CD4-positive, alpha-beta memory T cell (primary cell): Measurements from ENCODE around the gene CAPZB. TPM values are rescaled to one million over a fixed set of nuclear protein-coding genes. Genes with fewer than 3 reads are reported as not detected.
A peak's percentile ranks its signal among the peaks of the same experiment; 100 is the strongest.

Experiments used
- CTCF ChIA-PET: fragments of 350-600 bp; sonication (Branson Sonifier 250); formaldehyde crosslinking; loops from one replicate; lab custom pipeline; 2021; ENCODE audit warnings: inconsistent platforms; ENCODE audit not compliant: partially characterized antibody; lab: Charles Lee
- POLR2A ChIA-PET: fragments of 350-600 bp; sonication (Branson Sonifier 250); formaldehyde crosslinking; loops from one replicate; lab custom pipeline; 2021; ENCODE audit not compliant: partially characterized antibody; lab: Charles Lee
- DNase-seq, 5 donors: peaks; one replicate each; pipeline versions ENCODE4 v3.0.0 to v3.0.0-alpha.2; 2020 to 2022; ENCODE audit warnings: mixed read lengths in 1 of 5
- H3K27ac ChIP-seq: one replicate; pipeline ENCODE4 v1.7.0; 2013; ENCODE audit warnings: low read depth, low read length
- H3K27me3 ChIP-seq: 2 replicates; pipeline ENCODE4 v1.7.0; 2013; ENCODE audit warnings: mild to moderate bottlenecking, low read length, moderate library complexity; ENCODE audit not compliant: insufficient read depth
- H3K36me3 ChIP-seq: 2 replicates; pipeline ENCODE4 v1.7.0; 2013; ENCODE audit warnings: mild to moderate bottlenecking, low read length, moderate library complexity; ENCODE audit not compliant: insufficient read depth
- H3K4me1 ChIP-seq: 2 replicates; pipeline ENCODE4 v1.7.0; 2013; ENCODE audit warnings: mild to moderate bottlenecking, low read length, moderate library complexity; ENCODE audit not compliant: insufficient read depth
- H3K4me3 ChIP-seq, 2 donors: one replicate each; pipeline ENCODE4 v1.7.0; 2013; ENCODE audit warnings: low read length in 2 of 2, mild to moderate bottlenecking in 1 of 2
- H3K9me3 ChIP-seq, 2 donors: one replicate each; pipeline ENCODE4 v1.7.0; 2013; ENCODE audit warnings: low read length in 2 of 2, control low read depth in 1 of 2; ENCODE audit not compliant: control insufficient read depth in 1 of 2
- H3K27ac Mint-ChIP-seq, 7 donors: one replicate each; pipeline ENCODE4 v1.8.0; 2020 to 2021; ENCODE audit warnings: mixed read lengths in 7 of 7, mild to moderate bottlenecking in 6 of 7, inconsistent platforms in 3 of 7, moderate library complexity in 3 of 7
- H3K27me3 Mint-ChIP-seq, 2 donors: one replicate each; pipeline ENCODE4 v1.8.0; 2020 to 2021; ENCODE audit warnings: mixed read lengths in 2 of 2
- H3K36me3 Mint-ChIP-seq, 2 donors: one replicate each; pipeline ENCODE4 v1.8.0; 2020 to 2021; ENCODE audit warnings: mixed read lengths in 2 of 2, inconsistent platforms in 1 of 2, mild to moderate bottlenecking in 1 of 2
- H3K4me1 Mint-ChIP-seq, 4 donors: one replicate each; pipeline ENCODE4 v1.8.0; 2020 to 2021; ENCODE audit warnings: mixed read lengths in 4 of 4, mild to moderate bottlenecking in 1 of 4
- H3K4me3 Mint-ChIP-seq, 8 donors: one replicate each; pipeline ENCODE4 v1.8.0; 2020 to 2021; ENCODE audit warnings: mixed read lengths in 8 of 8, mild to moderate bottlenecking in 7 of 8, moderate library complexity in 6 of 8, inconsistent platforms in 3 of 8
- H3K9me3 Mint-ChIP-seq, 8 donors: one replicate each; pipeline ENCODE4 v1.8.0; 2020 to 2021; ENCODE audit warnings: mixed read lengths in 8 of 8, mild to moderate bottlenecking in 5 of 8, inconsistent platforms in 3 of 8, moderate library complexity in 1 of 8
- intact Hi-C: fragments of 100-400 bp; cut with micrococcal nuclease; formaldehyde crosslinking; loops from one replicate; pipeline ENCODE4 v1.15.1; 2023
- polyA plus RNA-seq, 2 donors: library from polyadenylated mRNA; unstranded; fragments of 300-500 nt; fragmentation: Illumina TruSeq; gene quantifications; one replicate each; pipeline ENCODE4 v1.2.3, GENCODE V29; 2021
- total RNA-seq, 2 experiments: library from RNA; stranded (reverse); gene quantifications; one replicate each; pipeline ENCODE4 v1.2.3, GENCODE V29; 2021

Gene CAPZB
- total and polyA plus RNA-seq, 4 experiments from 2014 or later: 244 to 602 (median 346) TPM

GRCh38 chr1:19411612-19412011, 73.7 kb downstream of the CAPZB start:
- intact Hi-C loops: no loop called here
- peak overlapping the region in 4 of 7 donors; percentile 52 to 86 (median 68) for H3K27ac Mint-ChIP-seq
- no peaks in the 10 kb centered on the region for H3K27me3 Mint-ChIP-seq
- peaks cover 17 to 56% of the 10 kb centered on the region in 2 donors for H3K36me3 Mint-ChIP-seq
- CTCF ChIA-PET: interaction anchor here (0.8 to 3.5 kb wide), 3 partner anchors 19 to 250 kb away, joined by 3 to 12 read pairs (median 4); no protein-coding TSS in a partner anchor
- peaks cover 52 to 94% (median 70%) of the 10 kb centered on the region in 4 donors for H3K4me1 Mint-ChIP-seq
- H3K9me3 ChIP-seq: no peaks in the 10 kb centered on the region
- no peaks in the 10 kb centered on the region for H3K27me3 ChIP-seq
- no peak overlapping the region for H3K4me3 ChIP-seq
- H3K4me1 ChIP-seq: peaks cover 74% of the 10 kb centered on the region
- H3K27ac ChIP-seq: no peak overlapping the region
- no peaks in the 10 kb centered on the region for H3K9me3 Mint-ChIP-seq
- peaks cover 32% of the 10 kb centered on the region for H3K36me3 ChIP-seq
- no peak for DNase-seq
- POLR2A ChIA-PET: no interaction called here
- no peak overlapping the region for H3K4me3 Mint-ChIP-seq

GRCh38 chr1:19410393-19410792, 74.9 kb downstream of the CAPZB start:
- no peak overlapping the region for H3K27ac ChIP-seq
- Mint-ChIP-seq H3K36me3 (peaks cover 13 to 61% of the 10 kb centered on the region in 2 donors), H3K27me3 (no peaks in the 10 kb centered on the region), H3K4me1 (peaks cover 58 to 94% (median 72%) of the 10 kb centered on the region in 4 donors), H3K4me3 (no peak overlapping the region), H3K9me3 (no peaks in the 10 kb centered on the region), H3K27ac (peak overlapping the region in 3 of 7 donors; percentile 13 to 77 (median 52))
- POLR2A ChIA-PET: interaction anchor here (1.9 kb wide), 1 partner anchor 25 kb away, joined by 5 read pairs; no protein-coding TSS in a partner anchor
- peaks cover 77% of the 10 kb centered on the region for H3K4me1 ChIP-seq
- no peaks in the 10 kb centered on the region for H3K9me3 ChIP-seq
- H3K36me3 ChIP-seq: peaks cover 27% of the 10 kb centered on the region
- CTCF ChIA-PET: no interaction called here
- no peak overlapping the region for H3K4me3 ChIP-seq
- no peak for DNase-seq
- no peaks in the 10 kb centered on the region for H3K27me3 ChIP-seq
- intact Hi-C loops: no loop called here

GRCh38 chr1:19409477-19410341, 75.6 kb downstream of the CAPZB start:
- no peaks in the 10 kb centered on the region for H3K9me3 Mint-ChIP-seq
- no peak overlapping the region for H3K4me3 Mint-ChIP-seq
- intact Hi-C loops: no loop called here
- Histone ChIP-seq H3K27ac (no peak overlapping the region), H3K36me3 (peaks cover 22% of the 10 kb centered on the region), H3K27me3 (no peaks in the 10 kb centered on the region), H3K9me3 (no peaks in the 10 kb centered on the region), H3K4me3 (no peak overlapping the region), H3K4me1 (peaks cover 73% of the 10 kb centered on the region)
- peaks cover 18 to 59% of the 10 kb centered on the region in 2 donors for H3K36me3 Mint-ChIP-seq
- no peak for DNase-seq
- ChIA-PET POLR2A (interaction anchor here (1.9 kb wide), 1 partner anchor 26 kb away, joined by 5 read pairs; no protein-coding TSS in a partner anchor), CTCF (no interaction called here)
- peak overlapping the region in 5 of 7 donors; percentile 52 to 77 (median 70) for H3K27ac Mint-ChIP-seq
- H3K27me3 Mint-ChIP-seq: no peaks in the 10 kb centered on the region
- H3K4me1 Mint-ChIP-seq: peaks cover 58 to 94% (median 71%) of the 10 kb centered on the region in 4 donors

GRCh38 chr1:19407494-19408096, 77.7 kb downstream of the CAPZB start:
- no peak overlapping the region for H3K4me3 ChIP-seq
- peaks cover 0 to 2% (median 0%) of the 10 kb centered on the region in 8 donors for H3K9me3 Mint-ChIP-seq
- no peak overlapping the region for H3K27ac ChIP-seq
- DNase-seq: no peak
- peak overlapping the region in 2 of 8 donors; percentile 22 to 35 for H3K4me3 Mint-ChIP-seq
- peaks cover 64% of the 10 kb centered on the region for H3K4me1 ChIP-seq
- ChIA-PET CTCF (interaction anchor here (0.8 to 1.9 kb wide), 2 partner anchors 17 to 174 kb away, joined by 4 to 8 read pairs; no protein-coding TSS in a partner anchor), POLR2A (interaction anchor here (1.4 kb wide), 1 partner anchor 70 kb away, joined by 3 read pairs; no protein-coding TSS in a partner anchor)
- peaks cover 16% of the 10 kb centered on the region for H3K36me3 ChIP-seq
- intact Hi-C loops: no loop called here
- H3K27ac Mint-ChIP-seq: peak overlapping the region in 6 of 7 donors; percentile 36 to 76 (median 65)
- H3K27me3 Mint-ChIP-seq: no peaks in the 10 kb centered on the region
- H3K4me1 Mint-ChIP-seq: peaks cover 58 to 90% (median 72%) of the 10 kb centered on the region in 4 donors
- H3K9me3 ChIP-seq: no peaks in the 10 kb centered on the region
- no peaks in the 10 kb centered on the region for H3K27me3 ChIP-seq
- peaks cover 18 to 58% of the 10 kb centered on the region in 2 donors for H3K36me3 Mint-ChIP-seq

DNA sequence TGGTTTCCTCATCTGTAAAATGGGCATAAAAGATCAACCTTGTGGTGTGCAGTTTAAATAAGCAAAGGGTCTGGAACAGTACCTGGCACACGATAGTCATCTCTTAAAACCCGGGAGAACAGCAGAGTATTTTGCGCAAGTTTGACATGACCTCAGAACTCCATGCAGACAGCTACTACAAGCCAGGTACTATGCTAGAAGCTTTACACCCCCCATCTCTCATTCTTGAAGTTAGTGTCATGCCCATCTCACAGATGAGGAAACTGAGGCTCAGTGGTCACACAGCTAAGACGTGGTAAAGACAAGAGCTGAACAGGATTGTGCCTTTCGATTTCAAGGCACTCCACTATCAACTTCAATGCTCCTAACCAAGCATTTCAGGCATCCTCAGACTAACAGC, 78.7 kb downstream of the CAPZB start:
- H3K36me3 ChIP-seq: peaks cover 20% of the 10 kb centered on the region
- POLR2A ChIA-PET: interaction anchor here (0.6 to 1.4 kb wide), 2 partner anchors 8 to 71 kb away, joined by 3 read pairs; no protein-coding TSS in a partner anchor

GRCh38 chr1:19405761-19406487, 79.4 kb downstream of the CAPZB start:
- H3K27me3 Mint-ChIP-seq: no peaks in the 10 kb centered on the region
- CTCF ChIA-PET: interaction anchor here (0.7 to 1.7 kb wide), 10 partner anchors 9 to 256 kb away, joined by 3 to 5 read pairs (median 3); no protein-coding TSS in a partner anchor
- H3K4me1 Mint-ChIP-seq: peaks cover 53 to 91% (median 73%) of the 10 kb centered on the region in 4 donors
- no peak overlapping the region for H3K4me3 ChIP-seq
- peaks cover 69% of the 10 kb centered on the region for H3K4me1 ChIP-seq
- H3K27ac ChIP-seq: no peak overlapping the region
- peaks cover 20% of the 10 kb centered on the region for H3K36me3 ChIP-seq
- peak overlapping the region; percentile 7 to 72 (median 66) for H3K27ac Mint-ChIP-seq
- intact Hi-C loops: no loop called here
- no peaks in the 10 kb centered on the region for H3K27me3 ChIP-seq
- H3K9me3 Mint-ChIP-seq: peaks cover 0 to 2% (median 0%) of the 10 kb centered on the region in 8 donors
- H3K36me3 Mint-ChIP-seq: peaks cover 21 to 49% of the 10 kb centered on the region in 2 donors
- no peaks in the 10 kb centered on the region for H3K9me3 ChIP-seq
- no peak overlapping the region for H3K4me3 Mint-ChIP-seq
- POLR2A ChIA-PET: interaction anchor here (1.4 kb wide), 1 partner anchor 71 kb away, joined by 3 read pairs; no protein-coding TSS in a partner anchor
- DNase-seq: no peak

More for the DNA sequence above, 78.7 kb downstream of the CAPZB start:
- no peak for DNase-seq
- no peaks in the 10 kb centered on the region for H3K27me3 ChIP-seq
- Mint-ChIP-seq H3K27ac (peak overlapping the region in 6 of 7 donors; percentile 16 to 76 (median 35)), H3K4me3 (no peak overlapping the region), H3K9me3 (peaks cover 0 to 2% (median 0%) of the 10 kb centered on the region in 8 donors), H3K4me1 (peaks cover 54 to 91% (median 75%) of the 10 kb centered on the region in 4 donors), H3K27me3 (no peaks in the 10 kb centered on the region), H3K36me3 (peaks cover 18 to 52% of the 10 kb centered on the region in 2 donors)
- CTCF ChIA-PET: interaction anchor here (0.6 to 1.9 kb wide), 6 partner anchors 8 to 255 kb away, joined by 3 to 8 read pairs (median 4); no protein-coding TSS in a partner anchor
- H3K9me3 ChIP-seq: no peaks in the 10 kb centered on the region
- H3K4me1 ChIP-seq: peaks cover 68% of the 10 kb centered on the region
- no peak overlapping the region for H3K4me3 ChIP-seq
- intact Hi-C loops: no loop called here
- H3K27ac ChIP-seq: no peak overlapping the region
